Measurements from ENCODE around the gene ATRNL1. TPM values are rescaled to one million over a fixed set of nuclear protein-coding genes. Genes with fewer than 3 reads are reported as not detected.

The ATRNL1 gene
- total and polyA plus RNA-seq, 2 of the 8 experiments (the other 6 are each of a cell fraction or from before 2014, with no cell fraction given), result 5.1 to 17.6 TPM

- TF ChIP-seq CEBPB (IDR thresholded peaks at IDR 0.05; ENCODE audit: low read depth, low read length), result no peak
These were observed 179.3 kb downstream of the ATRNL1 start (continued) for GRCh38 chr10:115272482-115272881.

Measured in H1 (cell line).